Dendritic cell treated with granulocyte-macrophage colony-stimulating factor and Interleukin-4, amounts not matched to agents 40 ng/mL and 50 ng/mL, for 4 days (primary cell): ENCODE measurements around the gene RTTN.

Experiments used
- H3K27ac Mint-ChIP-seq: one replicate; pipeline ENCODE4 v1.8.0; 2022; ENCODE audit warnings: mild to moderate bottlenecking, mixed read lengths
- H3K27me3 Mint-ChIP-seq: one replicate; pipeline ENCODE4 v1.8.0; 2022; ENCODE audit warnings: mild to moderate bottlenecking, mixed read lengths
- H3K36me3 Mint-ChIP-seq: one replicate; pipeline ENCODE4 v1.8.0; 2022; ENCODE audit warnings: low read depth, mixed read lengths
- H3K4me1 Mint-ChIP-seq: one replicate; pipeline ENCODE4 v1.8.0; 2022; ENCODE audit warnings: low read depth, mixed read lengths
- H3K4me3 Mint-ChIP-seq: one replicate; pipeline ENCODE4 v1.8.0; 2022; ENCODE audit warnings: mild to moderate bottlenecking, moderate library complexity, mixed read lengths
- H3K9me3 Mint-ChIP-seq: one replicate; pipeline ENCODE4 v1.8.0; 2022; ENCODE audit warnings: mixed read lengths
- intact Hi-C: fragments of 100-400 bp; cut with micrococcal nuclease; formaldehyde crosslinking; loops from one replicate; pipeline ENCODE4 v1.15.0; 2022

RTTN gene

GRCh38 chr18:70229639-70230038 is 24.2 kb upstream of the RTTN start:
- H3K27me3 Mint-ChIP-seq, result peaks cover 10% of the 10 kb centered on the region
- H3K4me3 Mint-ChIP-seq, result no peak overlapping the region
- H3K4me1 Mint-ChIP-seq, result peaks cover 16% of the 10 kb centered on the region
- peaks cover 17% of the 10 kb centered on the region for H3K9me3 Mint-ChIP-seq
- H3K27ac Mint-ChIP-seq, result no peak overlapping the region
- H3K36me3 Mint-ChIP-seq, result no peaks in the 10 kb centered on the region
- intact Hi-C loops, result loop anchor here (5.0 kb wide), 1 partner anchor 58 kb away; the partner anchor contains the start of gene SOCS6

DNA sequence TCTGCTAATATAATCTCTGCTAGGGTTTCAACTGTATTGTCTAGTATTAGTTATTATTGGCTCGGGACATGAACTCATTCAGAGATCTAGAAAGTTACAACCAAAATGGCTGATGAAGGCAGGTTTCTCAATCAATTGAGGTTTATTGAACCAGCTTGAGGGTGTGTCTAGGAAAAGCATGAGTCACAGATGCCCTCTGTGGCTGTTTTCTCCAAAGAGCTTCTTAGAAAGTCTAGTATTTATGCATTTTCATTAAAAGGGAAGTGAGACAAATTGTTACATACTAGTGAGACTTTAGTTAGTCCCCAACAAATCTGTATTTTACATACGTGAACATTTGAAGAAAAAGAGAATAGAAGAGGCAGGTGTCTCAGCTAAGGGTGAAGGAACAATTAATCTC is 23.0 kb upstream of the RTTN start:
- Mint-ChIP-seq H3K36me3 (no peaks in the 10 kb centered on the region), H3K27ac (peak overlapping the region; percentile 55), H3K4me3 (no peak overlapping the region), H3K27me3 (peaks cover 17% of the 10 kb centered on the region), H3K9me3 (peaks cover 17% of the 10 kb centered on the region), H3K4me1 (peaks cover 13% of the 10 kb centered on the region)
- intact Hi-C loops, result loop anchor here (5.0 kb wide), 1 partner anchor 59 kb away; the partner anchor contains the start of gene SOCS6

DNA sequence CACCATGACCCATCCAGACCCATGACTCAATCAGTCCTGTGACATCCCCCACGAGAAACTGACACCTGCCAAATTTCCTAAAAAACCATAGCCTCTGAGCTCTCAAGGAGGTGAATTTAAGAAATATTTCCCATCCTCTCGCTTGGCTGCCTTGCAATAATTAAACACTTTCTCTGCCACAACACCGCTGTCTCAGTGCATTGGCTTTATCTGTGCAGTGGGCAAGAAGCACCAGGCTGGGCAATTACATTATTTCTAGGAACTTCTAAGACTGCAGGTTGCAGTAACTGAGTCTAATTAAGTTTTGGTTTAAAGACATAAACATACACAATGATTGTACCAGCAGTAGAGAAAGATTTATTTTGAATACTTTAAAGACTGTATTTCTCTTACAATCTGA is 22.0 kb upstream of the RTTN start:
- no peak overlapping the region for H3K27ac Mint-ChIP-seq
- no peaks in the 10 kb centered on the region for H3K36me3 Mint-ChIP-seq
- H3K27me3 Mint-ChIP-seq, result peaks cover 26% of the 10 kb centered on the region
- no peak overlapping the region for H3K4me3 Mint-ChIP-seq
- intact Hi-C loops, result loop anchor here (5.0 kb wide), 1 partner anchor 60 kb away; the partner anchor contains the start of gene SOCS6
- H3K9me3 Mint-ChIP-seq, result peaks cover 17% of the 10 kb centered on the region
- H3K4me1 Mint-ChIP-seq, result peaks cover 13% of the 10 kb centered on the region

DNA sequence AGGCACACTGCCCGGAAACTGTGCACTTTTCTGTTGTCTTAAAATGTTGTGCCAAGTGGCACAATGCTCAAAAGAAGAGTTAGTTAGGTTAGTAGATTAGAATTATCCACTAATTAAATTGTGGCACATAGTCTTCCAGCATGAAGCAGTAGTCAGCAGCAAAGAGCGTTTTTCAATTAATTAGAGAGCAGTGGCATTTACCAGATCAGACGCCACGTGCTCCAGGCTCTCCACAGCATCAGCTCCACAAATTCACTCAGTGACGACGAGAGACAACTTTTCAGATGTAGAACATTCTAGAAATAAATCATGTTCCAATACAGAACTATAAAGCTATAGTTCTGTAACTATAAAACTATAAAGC is 16.4 kb upstream of the RTTN start:
- H3K4me3 Mint-ChIP-seq, result no peak overlapping the region
- H3K36me3 Mint-ChIP-seq, result no peaks in the 10 kb centered on the region
- peaks cover 1% of the 10 kb centered on the region for H3K9me3 Mint-ChIP-seq
- H3K27ac Mint-ChIP-seq, result no peak overlapping the region
- intact Hi-C loops, result no loop called here
- H3K27me3 Mint-ChIP-seq, result peaks cover 45% of the 10 kb centered on the region
- no peaks in the 10 kb centered on the region for H3K4me1 Mint-ChIP-seq

GRCh38 chr18:70221156-70221914 is 15.8 kb upstream of the RTTN start:
- intact Hi-C loops, result no loop called here
- Mint-ChIP-seq H3K4me1 (no peaks in the 10 kb centered on the region), H3K9me3 (no peaks in the 10 kb centered on the region), H3K4me3 (no peak overlapping the region), H3K27me3 (peaks cover 45% of the 10 kb centered on the region), H3K36me3 (no peaks in the 10 kb centered on the region), H3K27ac (no peak overlapping the region)

DNA sequence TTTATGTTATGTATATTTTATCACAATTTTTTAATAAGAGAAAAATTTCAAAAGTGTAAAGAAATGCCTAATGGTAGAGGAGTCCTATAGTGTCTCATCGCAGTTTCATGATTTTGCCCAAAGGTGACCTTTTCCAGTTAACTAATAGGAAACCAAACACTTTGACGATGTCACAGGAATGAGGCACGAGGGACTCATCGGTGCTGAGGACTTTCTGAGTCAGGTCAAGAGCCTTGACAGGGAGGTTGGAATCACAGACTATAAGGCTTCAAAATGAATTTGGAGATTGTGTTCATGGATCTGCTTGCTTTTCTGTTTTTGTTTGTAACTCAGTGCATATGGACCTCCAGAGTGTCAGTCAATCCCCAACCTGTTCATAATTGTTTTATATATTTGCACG is 15.1 kb upstream of the RTTN start:
- intact Hi-C loops, result no loop called here
- Mint-ChIP-seq H3K4me3 (no peak overlapping the region), H3K27me3 (peaks cover 47% of the 10 kb centered on the region), H3K36me3 (no peaks in the 10 kb centered on the region), H3K4me1 (no peaks in the 10 kb centered on the region), H3K9me3 (no peaks in the 10 kb centered on the region), H3K27ac (no peak overlapping the region)

- peaks cover 46% of the 10 kb centered on the region for H3K27me3 Mint-ChIP-seq
- no peak overlapping the region for H3K4me3 Mint-ChIP-seq
- H3K36me3 Mint-ChIP-seq, result no peaks in the 10 kb centered on the region
- no peak overlapping the region for H3K27ac Mint-ChIP-seq
- H3K9me3 Mint-ChIP-seq, result no peaks in the 10 kb centered on the region
- H3K4me1 Mint-ChIP-seq, result no peaks in the 10 kb centered on the region
- intact Hi-C loops, result no loop called here
These were observed 14.2 kb upstream of the RTTN start for GRCh38 chr18:70219688-70220087.

DNA sequence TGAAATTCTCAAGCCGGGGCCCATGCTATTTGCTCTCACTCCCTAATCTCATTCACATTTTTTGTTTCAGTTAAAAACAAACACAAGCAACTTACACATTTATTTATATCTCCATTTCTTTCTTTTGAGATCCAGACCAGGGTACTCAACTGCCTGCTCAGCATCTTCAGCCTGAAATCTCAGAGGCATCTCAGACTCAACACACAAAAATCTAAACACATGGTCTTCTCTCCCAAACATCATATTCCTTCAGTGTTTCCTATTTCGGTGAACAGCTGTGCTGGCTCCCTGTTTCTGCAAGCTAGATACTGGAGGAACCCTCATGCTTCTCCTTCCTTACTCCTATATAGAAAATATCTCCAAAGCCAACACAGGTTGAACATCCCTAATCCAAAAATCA is 11.3 kb upstream of the RTTN start:
- Mint-ChIP-seq H3K36me3 (no peaks in the 10 kb centered on the region), H3K27ac (no peak overlapping the region), H3K9me3 (no peaks in the 10 kb centered on the region), H3K27me3 (peaks cover 29% of the 10 kb centered on the region), H3K4me1 (no peaks in the 10 kb centered on the region), H3K4me3 (no peak overlapping the region)
- intact Hi-C loops, result no loop called here

GRCh38 chr18:70207181-70207580 is 1.7 kb upstream of the RTTN start:
- intact Hi-C loops, result loop anchor here (10.0 kb wide), 1 partner anchor 1492 kb away; the partner anchor contains the start of gene TMX3
- H3K4me3 Mint-ChIP-seq, result no peak overlapping the region

DNA sequence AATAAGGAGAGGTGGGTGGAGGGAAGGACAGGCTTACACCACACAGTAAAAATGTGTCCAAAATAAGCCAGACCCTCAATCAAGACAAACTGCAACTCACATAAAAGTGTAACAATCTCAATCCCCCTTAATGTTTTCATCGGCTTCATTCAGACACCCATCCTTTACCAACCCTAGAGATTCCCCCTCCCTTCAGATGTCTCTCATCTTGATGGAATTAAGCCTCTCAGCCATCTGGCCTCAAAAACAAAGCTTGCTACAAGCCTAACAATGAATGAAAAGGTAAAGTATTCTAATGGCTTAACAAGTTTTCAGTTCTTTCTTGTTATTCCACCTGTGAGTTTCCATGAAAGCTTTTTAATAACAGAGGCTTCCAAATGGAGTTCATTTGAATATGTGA is 5.2 kb downstream of the RTTN start:
- Mint-ChIP-seq H3K9me3 (no peaks in the 10 kb centered on the region), H3K4me3 (no peak overlapping the region), H3K4me1 (peaks cover 11% of the 10 kb centered on the region), H3K27ac (no peak overlapping the region), H3K27me3 (no peaks in the 10 kb centered on the region), H3K36me3 (peaks cover 31% of the 10 kb centered on the region)
- intact Hi-C loops, result loop anchor here (10.0 kb wide), 1 partner anchor 1485 kb away; the partner anchor contains the start of gene TMX3

More at GRCh38 chr18:70207181-70207580, 1.7 kb upstream of the RTTN start:
- H3K9me3 Mint-ChIP-seq, result no peaks in the 10 kb centered on the region
- H3K27ac Mint-ChIP-seq, result no peak overlapping the region
- peaks cover 1% of the 10 kb centered on the region for H3K27me3 Mint-ChIP-seq
- H3K36me3 Mint-ChIP-seq, result peaks cover 7% of the 10 kb centered on the region
- peaks cover 17% of the 10 kb centered on the region for H3K4me1 Mint-ChIP-seq

DNA sequence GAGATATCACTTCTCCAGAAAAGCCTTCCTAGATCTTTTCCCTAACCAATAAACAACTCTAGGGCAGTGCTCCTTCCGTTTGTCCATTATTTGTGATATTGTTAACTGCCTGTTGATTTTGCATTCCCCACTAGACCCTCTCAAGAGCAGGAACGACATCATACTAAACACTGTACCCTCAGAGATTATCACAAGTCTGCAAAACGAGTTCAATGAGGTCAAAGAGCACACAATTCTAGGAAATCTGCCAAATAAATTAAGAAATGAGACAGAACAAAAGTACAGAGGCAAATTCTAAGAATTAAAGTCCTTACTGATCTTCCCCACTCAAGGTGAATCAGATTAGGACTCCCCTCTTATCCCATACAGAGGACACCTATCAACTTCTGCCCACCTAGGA is 7.6 kb downstream of the RTTN start:
- H3K4me3 Mint-ChIP-seq, result no peak overlapping the region
- no peaks in the 10 kb centered on the region for H3K4me1 Mint-ChIP-seq
- peaks cover 35% of the 10 kb centered on the region for H3K36me3 Mint-ChIP-seq
- H3K9me3 Mint-ChIP-seq, result no peaks in the 10 kb centered on the region
- H3K27ac Mint-ChIP-seq, result no peak overlapping the region
- H3K27me3 Mint-ChIP-seq, result no peaks in the 10 kb centered on the region
- intact Hi-C loops, result loop anchor here (5.0 kb wide), 1 partner anchor 254 kb away; no protein-coding TSS in a partner anchor

- Mint-ChIP-seq H3K9me3 (no peaks in the 10 kb centered on the region), H3K36me3 (peaks cover 35% of the 10 kb centered on the region), H3K4me3 (no peak overlapping the region), H3K4me1 (no peaks in the 10 kb centered on the region), H3K27me3 (no peaks in the 10 kb centered on the region), H3K27ac (no peak overlapping the region)
- intact Hi-C loops, result loop anchor here (5.0 kb wide), 1 partner anchor 255 kb away; no protein-coding TSS in a partner anchor
These were observed 8.5 kb downstream of the RTTN start for GRCh38 chr18:70197026-70197425.

GRCh38 chr18:70195852-70196434 is 9.5 kb downstream of the RTTN start:
- no peak overlapping the region for H3K27ac Mint-ChIP-seq
- intact Hi-C loops, result loop anchor here (1.0 to 5.0 kb wide), 2 partner anchors 238 to 256 kb away; no protein-coding TSS in a partner anchor
- no peaks in the 10 kb centered on the region for H3K27me3 Mint-ChIP-seq
- H3K36me3 Mint-ChIP-seq, result peaks cover 35% of the 10 kb centered on the region
- no peaks in the 10 kb centered on the region for H3K4me1 Mint-ChIP-seq
- H3K9me3 Mint-ChIP-seq, result no peaks in the 10 kb centered on the region
- H3K4me3 Mint-ChIP-seq, result no peak overlapping the region

- Mint-ChIP-seq H3K4me3 (no peak overlapping the region), H3K27ac (no peak overlapping the region), H3K4me1 (no peaks in the 10 kb centered on the region), H3K9me3 (no peaks in the 10 kb centered on the region), H3K27me3 (no peaks in the 10 kb centered on the region), H3K36me3 (peaks cover 40% of the 10 kb centered on the region)
- intact Hi-C loops, result loop anchor here (5.0 kb wide), 1 partner anchor 257 kb away; no protein-coding TSS in a partner anchor
These were observed 10.4 kb downstream of the RTTN start for GRCh38 chr18:70195014-70195614.
